Spleen (tissue), 11 donors: ENCODE results near the gene PITPNC1. TPM values are rescaled to one million over a fixed set of nuclear protein-coding genes. Genes with fewer than 3 reads are reported as not detected.

Experiments
- DNase-seq: peaks from one replicate; pipeline ENCODE4 v3.0.0-alpha.2; 2020
- H3K27ac ChIP-seq, 8 donors: fragments of 200-600 bp; sonication (generic) in 7 of 8; 1 replicate in 4 of 8; 2 replicates in 4 of 8; pipeline versions ENCODE4 v1.5.0 to v1.8.0; 2016 to 2021; ENCODE audit warnings: inconsistent platforms in 4 of 8, mild to moderate bottlenecking in 4 of 8, moderate library complexity in 1 of 8
- H3K27me3 ChIP-seq, 7 donors: fragments of 200-600 bp; sonication (generic) in 6 of 7; replicated peaks in 1 of 7; 1 replicate in 4 of 7; 2 replicates in 3 of 7; pipeline versions ENCODE4 v1.5.0 to v1.8.0; 2016 to 2021; ENCODE audit warnings: inconsistent platforms in 3 of 7, mild to moderate bottlenecking in 1 of 7
- H3K36me3 ChIP-seq, 6 donors: fragments of 200-600 bp; sonication (generic) in 5 of 6; 1 replicate in 4 of 6; 2 replicates in 2 of 6; pipeline versions ENCODE4 v1.5.0 to v1.8.0; 2016 to 2021; ENCODE audit warnings: inconsistent platforms in 2 of 6
- H3K4me1 ChIP-seq, 6 donors: fragments of 200-600 bp; sonication (generic) in 5 of 6; 1 replicate in 3 of 6; 2 replicates in 3 of 6; pipeline versions ENCODE4 v1.5.0 to v1.8.0; 2016 to 2021; ENCODE audit warnings: inconsistent platforms in 3 of 6
- H3K4me3 ChIP-seq, 8 donors: fragments of 200-600 bp; sonication (generic) in 7 of 8; 1 replicate in 4 of 8; 2 replicates in 4 of 8; pipeline versions ENCODE4 v1.5.0 to v1.8.0; 2016 to 2021; ENCODE audit warnings: inconsistent platforms in 4 of 8, mild to moderate bottlenecking in 4 of 8, moderate library complexity in 2 of 8
- H3K9me3 ChIP-seq, 8 donors: fragments of 200-600 bp; sonication (generic) in 7 of 8; 1 replicate in 4 of 8; 2 replicates in 4 of 8; pipeline versions ENCODE4 v1.5.0 to v1.8.0; 2016 to 2021; ENCODE audit warnings: inconsistent platforms in 4 of 8
- CTCF ChIP-seq, 11 experiments: fragments of 200-600 bp in 7 of 11; fragments of 450-650 bp in 4 of 11; sonication (generic) in 4 of 11; IDR thresholded peaks in 8 of 11; conservative IDR thresholded peaks in 3 of 11; 1 replicate in 7 of 11; 2 replicates in 4 of 11; pipeline versions ENCODE4 v1.4.0 to v1.8.0; 2016 to 2021; ENCODE audit warnings: antibody characterized with exemption in 11 of 11, inconsistent platforms in 4 of 11, mild to moderate bottlenecking in 1 of 11
- POLR2A ChIP-seq, 3 donors: fragments of 450-650 bp; IDR thresholded peaks; one replicate each; pipeline ENCODE4 v1.5.1; 2017; ENCODE audit warnings: antibody characterized with exemption in 3 of 3, mild to moderate bottlenecking in 1 of 3
- POLR2AphosphoS5 ChIP-seq, 3 donors: sonication (generic); formaldehyde crosslinking; IDR thresholded peaks; one replicate each; pipeline ENCODE4 v1.5.1; 2017; ENCODE audit warnings: antibody characterized with exemption in 3 of 3
- WGBS, 5 donors: extraction: QIAGEN DNeasy Blood & Tissue Kit in 3 of 5; methylation state at CpG; one replicate each; pipeline versions ENCODE4 v1.1.5 to v1.1.7; 2013 to 2018; 5-methylcytosine and 5-hydroxymethylcytosine counted together
- intact Hi-C: fragments of 100-400 bp; cut with DNase I; formaldehyde crosslinking; loops from one replicate; pipeline ENCODE4 v1.15.0; 2023; ENCODE audit warnings: low total_unique reads
- polyA plus RNA-seq, 3 donors: library from polyadenylated mRNA; stranded (reverse); fragments of 200-250 nt; gene quantifications; one replicate each; pipeline ENCODE4 v1.2.1, GENCODE V29; 2013
- total RNA-seq, 7 donors: library from RNA; depleted of rRNA in 3 of 7; stranded (reverse); fragments of >200 nt in 3 of 7; fragmentation: NEBNext Ultra II Directional in 4 of 7; extraction: Animal tissue kit (Norgen Biotek cat#: 25700) in 4 of 7; gene quantifications; one replicate each; pipeline versions ENCODE4 v1.1.0 to v1.2.1, GENCODE V29; 2016 to 2021
- donor health status: healthy with polysubstance abuse.
- donor health status: DM: no; HTN: no; CAD: no; lungs with moderate emphysema.
- donor health status: DM: no; HTN: no; CAD: no.
- donor health status: Bipolar disorder and iron deficiency.
- donor health status: healthy.
- donor health status: DM: no; HTN: no; CAD: no.
- donor health status: DM: yes; HTN: yes; CAD: no.

Gene PITPNC1
- total and polyA plus RNA-seq, 10 donors = 5.8 to 33.8 (median 18.8) TPM

GRCh38 chr17:67652433-67652832, 275.4 kb downstream of the PITPNC1 start:
- WGBS, 5 donors = 90 to 98% (median 97%) methylated on average over 8 to 14 of the region's 14 CpGs
- TF ChIP-seq POLR2AphosphoS5 (IDR thresholded peaks at IDR 0.05) (no peak), POLR2A (IDR thresholded peaks at IDR 0.05) (no peak), CTCF (IDR thresholded peaks at IDR 0.05 in 8 of 11, conservative IDR thresholded peaks at IDR 0.05 in 3 of 11) (no peak)
- Histone ChIP-seq H3K9me3 (peaks cover 0 to 2% (median under 1%) of the 10 kb centered on the region in 8 donors), H3K27me3 (no peaks in the 10 kb centered on the region), H3K4me3 (no peak overlapping the region), H3K27ac (no peak overlapping the region), H3K4me1 (peaks cover 0 to 15% (median 0%) of the 10 kb centered on the region in 6 donors), H3K36me3 (peaks cover 0 to 13% (median 0%) of the 10 kb centered on the region in 6 donors)
- DNase-seq = no peak
- intact Hi-C loops = no loop called here

DNA sequence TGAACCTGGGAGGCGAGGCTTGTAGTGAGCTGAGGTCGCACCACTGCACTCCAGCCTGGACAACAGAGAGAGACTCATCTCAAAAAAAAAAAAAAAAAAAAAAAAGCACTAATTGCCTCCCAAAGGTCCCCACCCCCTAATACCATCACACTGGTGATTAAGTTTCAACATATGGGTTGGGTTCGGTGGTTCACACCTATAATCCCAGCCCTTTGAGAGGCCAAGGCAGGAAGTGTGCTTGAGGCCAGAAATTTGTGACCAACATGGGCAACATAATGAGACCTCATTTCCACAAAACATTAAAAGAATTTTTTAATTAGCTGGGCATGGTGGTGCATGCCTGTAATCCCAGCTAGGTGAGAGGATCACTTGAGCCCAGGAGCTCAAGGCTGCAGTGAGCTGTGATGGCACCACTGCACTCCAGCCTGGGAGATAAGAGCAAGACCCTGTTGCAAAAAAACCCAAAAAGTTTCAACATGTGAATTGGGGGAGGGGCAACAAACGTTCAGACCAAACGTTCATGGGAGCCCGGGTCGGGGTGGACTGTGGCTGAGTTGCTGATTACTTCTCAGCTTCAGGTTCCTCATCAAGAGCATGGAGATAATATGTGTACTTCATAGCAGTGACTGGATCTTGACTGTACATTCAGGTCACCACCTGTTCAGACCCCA, 278.5 kb downstream of the PITPNC1 start:
- H3K9me3 ChIP-seq = peaks cover 0 to 21% (median 20%) of the 10 kb centered on the region in 8 donors
- WGBS, 5 donors = 63 to 92% (median 72%) methylated on average over 7 of the region's 7 CpGs
- DNase-seq = no peak
- H3K4me1 ChIP-seq = no peaks in the 10 kb centered on the region
- H3K4me3 ChIP-seq = no peak overlapping the region
- H3K27me3 ChIP-seq = no peaks in the 10 kb centered on the region
- peaks cover 0 to 18% (median 0%) of the 10 kb centered on the region in 6 donors for H3K36me3 ChIP-seq
- TF ChIP-seq POLR2AphosphoS5 (IDR thresholded peaks at IDR 0.05) (no peak), CTCF (IDR thresholded peaks at IDR 0.05 in 8 of 11, conservative IDR thresholded peaks at IDR 0.05 in 3 of 11) (no peak), POLR2A (IDR thresholded peaks at IDR 0.05) (no peak)
- intact Hi-C loops = no loop called here
- H3K27ac ChIP-seq = no peak overlapping the region

GRCh38 chr17:67656494-67657203, 279.6 kb downstream of the PITPNC1 start:
- H3K9me3 ChIP-seq = peaks cover 0 to 21% (median 20%) of the 10 kb centered on the region in 8 donors
- WGBS, 5 donors = 67 to 80% (median 77%) methylated on average over 8 of the region's 8 CpGs
- no peak overlapping the region for H3K27ac ChIP-seq
- no peak overlapping the region for H3K4me3 ChIP-seq
- no peak for TF ChIP-seq CTCF (IDR thresholded peaks at IDR 0.05 in 8 of 11, conservative IDR thresholded peaks at IDR 0.05 in 3 of 11)
- no peak for TF ChIP-seq POLR2AphosphoS5 (IDR thresholded peaks at IDR 0.05)
- no peak for TF ChIP-seq POLR2A (IDR thresholded peaks at IDR 0.05)
- no peaks in the 10 kb centered on the region for H3K27me3 ChIP-seq
- H3K36me3 ChIP-seq = peaks cover 0 to 18% (median 0%) of the 10 kb centered on the region in 6 donors
- no peak for DNase-seq
- H3K4me1 ChIP-seq = no peaks in the 10 kb centered on the region
- intact Hi-C loops = no loop called here

DNA sequence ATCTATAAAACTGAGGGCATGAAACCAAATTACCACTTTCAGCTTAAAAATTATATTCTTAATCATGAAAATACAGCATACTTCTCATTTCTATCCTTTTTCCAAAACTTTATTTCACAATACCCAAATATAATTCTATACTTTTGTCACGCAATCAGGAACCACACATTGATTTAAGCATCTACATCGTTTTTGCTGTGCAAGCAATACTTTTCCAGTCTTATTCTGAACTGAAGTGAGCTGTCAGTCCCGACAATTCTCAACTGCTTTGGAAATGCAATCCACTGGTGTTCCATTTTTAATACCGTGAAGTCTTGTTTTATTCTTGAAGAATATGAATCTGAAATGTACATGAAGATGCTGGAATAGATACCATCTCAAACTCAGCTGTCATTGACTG, 280.5 kb downstream of the PITPNC1 start:
- intact Hi-C loops = no loop called here
- Histone ChIP-seq H3K36me3 (peaks cover 0 to 13% (median 0%) of the 10 kb centered on the region in 6 donors), H3K4me3 (no peak overlapping the region), H3K27me3 (no peaks in the 10 kb centered on the region), H3K27ac (no peak overlapping the region), H3K4me1 (no peaks in the 10 kb centered on the region), H3K9me3 (peaks cover 0 to 23% (median 20%) of the 10 kb centered on the region in 8 donors)
- DNase-seq = no peak
- TF ChIP-seq POLR2A (IDR thresholded peaks at IDR 0.05) (no peak), POLR2AphosphoS5 (IDR thresholded peaks at IDR 0.05) (no peak), CTCF (IDR thresholded peaks at IDR 0.05 in 8 of 11, conservative IDR thresholded peaks at IDR 0.05 in 3 of 11) (no peak)
- WGBS, 5 donors = 92 to 96% (median 95%) methylated on average over 4 of the region's 4 CpGs
